SH-SY5Y (cell line): Measurements from ENCODE around the gene CDK4.

Experiments
- GATA2 ChIP-seq: IDR thresholded peaks from 2 replicates; pipeline ENCODE4 v1.6.1; 2011; ENCODE audit warnings: mild to moderate bottlenecking, low read depth, low read length
- GATA3 ChIP-seq: IDR thresholded peaks from 2 replicates; pipeline ENCODE4 v1.6.1; 2011; ENCODE audit warnings: low read depth, mild to moderate bottlenecking, low read length, moderate library complexity

CDK4 gene

GRCh38 chr12:57741844-57742738, 10.0 kb downstream of the CDK4 start:
- TF ChIP-seq GATA2 (no peak), GATA3 (no peak)

DNA sequence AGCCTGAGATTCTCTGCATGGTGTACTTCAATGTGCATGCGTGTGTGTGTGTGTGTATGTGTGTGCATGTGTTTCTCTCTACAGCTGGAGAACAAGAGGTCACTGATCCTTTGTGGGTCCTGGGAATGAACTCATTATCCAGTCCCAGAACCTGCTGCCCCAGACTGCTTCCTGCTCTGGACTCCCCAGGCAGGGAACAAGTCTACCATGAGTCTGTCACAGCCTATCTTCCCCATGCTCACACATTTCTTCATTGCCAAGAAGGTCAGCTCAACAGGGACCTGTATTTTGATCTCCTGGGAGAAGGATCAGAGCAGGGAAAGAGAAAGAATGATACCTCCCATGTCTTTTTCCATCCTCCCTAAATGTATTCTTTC, 10.7 kb downstream of the CDK4 start:
- no peak for TF ChIP-seq GATA2

DNA sequence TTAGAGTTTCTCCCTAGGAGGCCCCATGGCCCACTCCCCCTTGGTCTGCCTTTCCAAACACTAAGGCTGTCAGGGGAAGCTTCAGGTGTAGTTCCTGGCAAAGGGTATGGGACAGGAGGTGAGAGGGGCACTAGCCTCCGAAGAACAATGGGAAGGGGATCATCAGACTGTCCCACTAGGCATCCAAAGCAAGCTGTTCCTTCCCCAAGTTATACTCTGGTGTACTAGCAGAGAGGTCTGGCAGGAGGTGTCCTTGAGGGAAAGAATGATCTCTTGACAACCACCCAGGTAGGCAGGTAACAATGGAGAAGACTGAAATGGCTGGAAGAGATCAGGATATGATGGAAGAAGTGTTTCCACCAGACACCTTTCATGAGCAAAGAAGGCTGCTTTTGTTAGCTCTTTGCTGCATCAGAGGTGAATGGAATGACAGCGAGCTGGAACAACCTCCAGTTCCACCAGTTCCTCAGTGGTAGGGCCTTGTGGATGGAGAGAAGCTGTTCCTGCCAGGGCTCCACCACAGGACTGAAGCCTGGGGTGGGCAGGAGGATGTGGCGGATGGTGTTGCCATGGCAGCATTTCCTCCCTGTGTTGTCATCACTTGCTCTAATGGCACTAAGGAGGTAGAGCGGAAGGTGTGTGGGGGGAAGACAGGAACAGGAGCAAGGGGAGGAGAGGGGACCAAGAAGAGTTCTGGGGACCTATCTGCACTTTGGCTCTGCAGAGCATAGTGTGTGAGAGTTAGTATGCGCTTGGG, 11.3 kb downstream of the CDK4 start:
- TF ChIP-seq GATA2 (no peak), GATA3 (no peak)

DNA sequence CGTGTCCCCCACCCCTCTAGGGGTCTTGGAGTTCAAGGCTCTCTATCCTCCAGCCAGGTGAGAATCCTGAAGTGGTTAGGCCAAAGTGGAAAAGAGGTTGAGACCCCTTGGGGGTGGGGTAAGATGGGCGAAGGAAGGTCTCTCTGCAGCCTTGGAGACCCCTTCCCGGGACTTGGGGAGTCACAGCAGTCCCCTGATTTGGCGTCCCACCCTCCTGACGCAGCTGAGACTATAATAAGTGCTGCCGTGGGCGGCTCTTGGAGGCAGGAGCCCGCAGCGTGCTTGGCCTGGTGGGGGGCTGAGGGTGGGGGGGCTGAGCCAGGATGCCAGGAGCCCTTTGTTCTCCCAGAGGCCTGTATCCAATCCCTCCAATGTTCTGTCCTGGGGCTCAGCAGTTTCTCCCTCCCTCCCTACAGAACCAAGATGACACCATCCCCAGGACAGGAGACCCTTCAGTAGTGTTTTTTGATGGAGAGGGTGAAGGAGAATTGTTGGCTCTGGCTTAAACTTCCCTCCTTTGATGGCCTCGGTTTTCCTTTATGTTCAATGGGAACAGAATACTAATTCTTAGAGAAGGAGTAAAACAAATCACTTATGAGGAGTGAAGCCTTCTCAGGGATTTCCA, 12.1 kb downstream of the CDK4 start:
- no peak for TF ChIP-seq GATA3
- TF ChIP-seq GATA2, result no peak

DNA sequence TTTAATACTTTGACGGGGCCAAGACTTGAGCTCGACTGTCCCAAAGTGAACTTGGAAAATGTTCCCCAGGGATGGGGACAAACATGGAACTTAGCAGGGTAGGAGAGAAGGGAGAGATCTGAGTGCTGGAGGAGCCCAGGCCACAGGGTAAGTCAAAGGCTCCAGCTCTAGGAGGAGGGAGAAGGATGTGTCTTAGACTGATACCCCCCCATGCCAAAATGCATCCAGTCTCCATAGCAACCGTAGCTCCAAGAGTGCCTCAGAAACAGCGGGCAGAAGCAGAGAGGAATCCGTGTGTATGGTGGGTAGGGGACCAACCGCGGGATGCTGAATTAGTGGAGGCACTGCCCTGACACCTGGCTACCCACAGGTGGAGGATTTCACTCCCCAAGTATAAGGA, 12.7 kb downstream of the CDK4 start:
- TF ChIP-seq GATA2 (no peak), GATA3 (no peak)

DNA sequence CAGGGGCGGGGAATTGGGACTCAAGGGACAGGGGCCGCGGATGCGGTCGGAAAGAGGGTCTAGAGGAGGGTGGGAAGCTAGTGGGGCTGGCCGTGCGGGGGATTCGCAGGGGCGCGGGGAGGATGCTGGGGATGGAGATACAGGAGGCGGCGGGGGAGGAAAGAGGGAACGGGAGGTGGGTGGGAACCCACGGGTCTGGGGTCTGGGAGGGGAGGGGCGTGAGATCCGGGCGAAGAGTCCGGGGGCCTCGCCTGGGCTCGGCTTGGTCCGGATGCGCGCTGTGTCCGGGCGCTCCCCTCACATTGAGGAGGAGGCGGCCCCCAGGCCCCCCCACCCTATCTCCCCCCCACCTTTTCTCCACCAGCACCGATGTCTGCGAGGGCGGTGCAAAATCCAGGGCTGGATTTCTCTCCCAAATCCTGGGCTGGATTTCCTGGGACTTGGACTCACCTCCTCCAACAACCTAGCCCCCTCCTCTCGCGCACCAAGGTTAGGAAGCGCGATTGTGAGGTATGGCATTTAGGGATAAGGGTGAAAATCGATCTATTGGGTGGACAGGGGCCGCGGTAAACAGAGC, 13.4 kb downstream of the CDK4 start, which contains the start of gene AGAP2:
Gene AGAP2, minus strand, starts transcription at position 82 of the 577 bp plus-strand sequence. CDS start 496 bp downstream, outside the sequence.
- TF ChIP-seq GATA3, result no peak
- no peak for TF ChIP-seq GATA2

GRCh38 chr12:57737467-57738460, 14.3 kb downstream of the CDK4 start:
- TF ChIP-seq GATA2 (no peak), GATA3 (no peak)

DNA sequence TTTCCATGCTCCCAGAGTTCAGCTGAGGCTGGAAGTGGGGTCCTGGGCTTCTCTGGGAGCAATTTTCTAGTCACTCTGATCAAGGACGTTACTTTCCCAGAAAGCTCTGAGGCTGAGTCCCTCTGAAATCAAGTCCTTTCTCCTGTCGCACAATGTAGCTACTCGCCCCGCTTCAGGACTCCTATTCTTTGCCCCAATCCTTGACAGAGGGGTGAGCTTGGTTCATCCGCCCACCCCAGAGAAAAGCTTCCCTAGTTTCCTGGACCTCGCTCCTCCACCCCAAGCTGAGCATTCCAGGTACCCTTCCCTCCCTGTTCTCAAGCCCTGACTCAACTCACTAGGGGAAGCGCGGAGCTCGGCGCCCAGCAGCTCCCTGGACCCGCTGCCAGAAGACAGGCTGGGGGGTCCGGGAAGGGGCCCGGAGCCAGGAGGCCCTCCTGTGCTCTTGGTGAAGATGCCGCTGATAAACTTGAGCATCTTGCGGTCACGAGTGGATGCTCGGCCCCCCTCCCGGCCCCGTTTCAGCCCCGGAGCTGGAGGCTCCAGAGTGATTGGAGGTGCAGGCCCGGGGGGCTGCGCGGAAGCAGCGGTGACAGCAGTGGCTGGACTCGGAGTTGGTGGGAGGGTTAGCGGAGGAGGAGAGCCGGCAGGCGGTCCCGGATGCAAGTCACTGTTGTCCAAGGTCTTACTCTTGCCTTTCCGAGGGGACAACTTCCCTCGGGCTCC, 15.2 kb downstream of the CDK4 start:
- no peak for TF ChIP-seq GATA2
- TF ChIP-seq GATA3, result no peak

DNA sequence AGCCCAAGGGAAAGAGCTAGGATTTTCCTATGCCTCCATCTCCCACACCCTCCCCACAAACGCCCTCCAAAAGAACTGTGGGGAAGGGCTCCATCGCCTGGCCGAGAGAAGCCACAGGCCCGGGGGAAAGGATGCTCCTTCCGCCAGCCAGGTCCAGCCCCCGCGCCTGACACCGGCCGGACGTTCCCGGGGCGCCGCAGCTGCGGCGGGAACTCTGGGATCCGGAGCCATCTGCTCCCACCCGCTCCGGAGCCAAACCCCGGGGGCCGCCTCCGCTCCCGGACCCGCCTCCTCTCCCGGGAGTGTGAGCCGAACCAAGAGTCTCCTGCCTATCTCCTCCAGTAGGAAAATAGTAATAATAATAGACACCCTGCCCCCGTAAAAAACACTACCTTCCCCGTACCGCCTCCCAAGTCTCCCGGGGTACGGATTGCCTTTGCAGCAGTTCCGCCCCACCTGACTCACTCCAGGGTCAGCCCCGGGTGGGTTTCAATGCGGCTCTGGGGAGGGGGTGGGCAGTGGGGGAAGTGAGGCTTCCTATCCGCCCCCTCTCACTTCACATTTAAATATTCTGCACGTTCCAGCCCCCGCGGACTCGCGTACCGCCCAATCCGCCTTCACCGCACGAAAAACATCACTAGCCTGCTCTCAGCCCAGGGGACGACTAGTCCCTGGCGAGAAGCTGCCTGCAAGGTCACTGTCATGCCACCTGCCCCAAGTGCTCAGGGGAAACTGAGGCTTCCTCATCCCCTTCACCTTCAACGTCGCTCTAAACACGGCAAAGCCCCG, 16.0 kb downstream of the CDK4 start:
- TF ChIP-seq GATA2 (no peak), GATA3 (no peak)

- TF ChIP-seq GATA3, result no peak
- TF ChIP-seq GATA2, result no peak
Measured at GRCh38 chr12:57735198-57735855, 16.8 kb downstream of the CDK4 start.

GRCh38 chr12:57734591-57734990, 17.5 kb downstream of the CDK4 start:
- no peak for TF ChIP-seq GATA2
- no peak for TF ChIP-seq GATA3
